ENCODE results near the gene ZSCAN25. TPM values are rescaled to one million over a fixed set of nuclear protein-coding genes. Genes with fewer than 3 reads are reported as not detected.

The ZSCAN25 gene
- total and polyA plus RNA-seq, 2 of the 13 experiments (the other 11 are each of a cell fraction or from before 2014, with no cell fraction given) = 12.1 to 16.8 TPM

GRCh38 chr7:99616359-99617191, at the start of gene ZSCAN25 (continued):
- TF ChIP-seq HNF1A (IDR thresholded peaks at IDR 0.05; ENCODE audit: low read depth) (no peak), HNF1A (CRISPR knock-in tag; IDR thresholded peaks at IDR 0.05; ENCODE audit: borderline replicate concordance) (peak; percentile 64), ELF1 (CRISPR knock-in tag; IDR thresholded peaks at IDR 0.05) (peak; percentile 97), IKZF5 (CRISPR knock-in tag; IDR thresholded peaks at IDR 0.05) (peak; percentile 83; the same call in 1 of the 2 replicates), NFATC3 (CRISPR knock-in tag; IDR thresholded peaks at IDR 0.05) (peak; percentile 97; the same call in 1 of the 2 replicates), SOX13 (IDR thresholded peaks at IDR 0.05) (no peak), SOX13 (CRISPR knock-in tag; conservative IDR thresholded peaks at IDR 0.05 in 1 of 2, IDR thresholded peaks at IDR 0.05 in 1 of 2) (no peak), ATF7 (IDR thresholded peaks at IDR 0.05) (no peak), ATF7 (CRISPR knock-in tag; IDR thresholded peaks at IDR 0.05) (peak; percentile 89), MAX (IDR thresholded peaks at IDR 0.05) (peak; percentile 75; the same call in 1 of the 2 replicates), NAIF1 (CRISPR knock-in tag; IDR thresholded peaks at IDR 0.05; ENCODE audit: borderline replicate concordance) (peak; percentile 86; the same call in 1 of the 2 replicates), ZNF205 (CRISPR knock-in tag; IDR thresholded peaks at IDR 0.05) (0 out of 2 replicates have a peak, but pooled peaks have one; percentile 59), MTF1 (CRISPR knock-in tag; IDR thresholded peaks at IDR 0.05) (peak; percentile 87), ZNF441 (CRISPR knock-in tag; IDR thresholded peaks at IDR 0.05; ENCODE audit: borderline replicate concordance) (no peak; the same call in 1 of the 2 replicates), RCOR2 (CRISPR knock-in tag; IDR thresholded peaks at IDR 0.05) (no peak), RFXANK (CRISPR knock-in tag; IDR thresholded peaks at IDR 0.05) (peak; percentile 69), NCOA2 (CRISPR knock-in tag; IDR thresholded peaks at IDR 0.05) (peak; percentile 33; the same call in 1 of the 2 replicates), ATRX (CRISPR knock-in tag; IDR thresholded peaks at IDR 0.05; ENCODE audit: borderline replicate concordance) (no peak), ZBTB26 (CRISPR knock-in tag; IDR thresholded peaks at IDR 0.05; ENCODE audit: borderline replicate concordance) (peak; percentile 75), RFX1 (IDR thresholded peaks at IDR 0.05) (no peak), AGO2 (optimal IDR thresholded peaks at IDR 0.05; ENCODE audit: low read depth, low read length) (peak; percentile 82), TCF12 (IDR thresholded peaks at IDR 0.05) (no peak), TCF12 (CRISPR knock-in tag; IDR thresholded peaks at IDR 0.05) (peak; percentile 86), CBX1 (IDR thresholded peaks at IDR 0.05; ENCODE audit: low read depth) (peak; percentile 70), SNRNP70 (IDR thresholded peaks at IDR 0.05; ENCODE audit: low read depth, low read length) (no peak), ZNF83 (CRISPR knock-in tag; IDR thresholded peaks at IDR 0.05; ENCODE audit: borderline replicate concordance) (0 out of 2 replicates have a peak, but pooled peaks have one; percentile 53)

Data from HepG2 (cell line).